IMR-90 (cell line): ENCODE results near the gene TMEM45A.

ENCODE experiments used
- CTCF ChIP-seq: conservative IDR thresholded peaks from 2 replicates; pipeline ENCODE4 v1.5.1; 2012; ENCODE audit warnings: mild to moderate bottlenecking, low read depth, low read length, improper control_type of control experiment
- MAZ ChIP-seq: IDR thresholded peaks from 2 replicates; pipeline ENCODE4 v1.6.1; 2012; ENCODE audit warnings: low read depth, mild to moderate bottlenecking, low read length, improper control_type of control experiment, moderate library complexity, borderline replicate concordance

- TF ChIP-seq MAZ (no peak), CTCF (no peak)
Measured at GRCh38 chr3:100527347-100527735, 34.9 kb downstream of the TMEM45A start.
